Measurements from ENCODE around the gene PSME2. TPM values are rescaled to one million over a fixed set of nuclear protein-coding genes. Genes with fewer than 3 reads are reported as not detected.

Gene PSME2
- total and polyA plus RNA-seq, 2 of the 13 experiments (the other 11 are each of a cell fraction or from before 2014, with no cell fraction given), result 332 to 716 TPM

DNA sequence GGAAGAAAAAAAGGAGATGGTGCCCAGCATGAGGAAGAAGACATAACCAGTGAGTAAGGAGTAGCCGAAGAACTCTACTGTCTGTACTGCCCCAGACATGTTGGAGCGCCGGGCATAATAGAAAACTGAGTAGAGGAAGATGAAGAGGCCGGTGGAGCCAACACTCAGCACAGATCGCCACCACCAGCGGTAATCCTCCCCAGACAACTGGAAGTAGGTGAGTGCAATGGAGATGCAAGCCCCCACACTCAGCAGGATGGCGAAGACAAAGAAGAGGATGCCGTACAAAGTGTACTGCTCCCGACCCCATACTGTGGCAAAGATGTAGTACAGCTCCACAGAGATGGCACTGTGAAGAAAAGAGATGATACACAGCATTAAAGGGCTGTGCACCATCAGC is 43.0 kb upstream of the PSME2 start:
- Histone ChIP-seq H3K9ac (ENCODE audit: insufficient read depth, low read depth, low read length) (peak overlapping the region; percentile 84), H3K27me3 (ENCODE audit: control insufficient read depth in 1 of 2, insufficient read depth in 2 of 2, low read length in 2 of 2) (no peaks in the 10 kb centered on the region), H3K79me2 (ENCODE audit: insufficient read depth, low read length) (peaks cover 30% of the 10 kb centered on the region), H3K9me3 (ENCODE audit: low read length) (no peaks in the 10 kb centered on the region), H3K27ac (ENCODE audit: extremely low read length, insufficient read depth, low read length) (peak overlapping the region; percentile 37), H4K20me1 (ENCODE audit: insufficient read depth, low read length) (no peaks in the 10 kb centered on the region), H3K36me3 (replicated peaks in 1 of 2; ENCODE audit: control insufficient read depth in 1 of 2, insufficient read depth in 2 of 2, low read length in 2 of 2) (peaks cover 50 to 61% of the 10 kb centered on the region in 2 experiments), H3K4me3 (replicated peaks in 1 of 3; ENCODE audit: insufficient read depth in 1 of 3, low read depth in 2 of 3, low read length in 3 of 3) (peak overlapping the region in 1 of 3 experiments; percentile 92; a peak in 2 of 6 replicates), H2AFZ (ENCODE audit: low read length) (no peak overlapping the region), H3K4me1 (ENCODE audit: insufficient read depth, low read length) (peaks cover 50% of the 10 kb centered on the region), H3K4me2 (ENCODE audit: low read depth, low read length) (peak overlapping the region; percentile 96)
- intact Hi-C loops (cut with micrococcal nuclease; ENCODE audit: unreplicated experiment), result loop anchor here (2.0 kb wide), 3 partner anchors 43 to 75 kb away; partner anchors contain the start of genes DCAF11, GMPR2, NEDD8 and NRL
- 96% methylated on average over 9 of the region's 9 CpGs for WGBS (ENCODE audit: low lambda C conversion rate)
- FAIRE-seq (no peak), DNase-seq (ENCODE audit: low spot score) (no peak), ATAC-seq (no peak)
- no TSS peak for BruUV-seq (replicated peaks)
- in situ Hi-C loops (cut with HindIII; ENCODE audit: extremely low pct_ligation_motif_present, low pct_unique_long_range_greater_than_20kb), result no loop called here
- TF ChIP-seq ZFP41 (CRISPR knock-in tag; IDR thresholded peaks at IDR 0.05; ENCODE audit: borderline replicate concordance) (no peak), ZNF773 (CRISPR knock-in tag; IDR thresholded peaks at IDR 0.05; ENCODE audit: borderline replicate concordance) (0 out of 2 replicates have a peak, but pooled peaks have one; percentile 19), ATAD3A (CRISPR knock-in tag; IDR thresholded peaks at IDR 0.05) (0 out of 2 replicates have a peak, but pooled peaks have one; percentile 58), NFE2L1 (CRISPR knock-in tag; IDR thresholded peaks at IDR 0.05; ENCODE audit: borderline replicate concordance) (no peak), ZNF777 (CRISPR knock-in tag; IDR thresholded peaks at IDR 0.05) (no peak), ZEB1 (IDR thresholded peaks at IDR 0.05; ENCODE audit: insufficient replicate concordance, low read depth) (no peak), ZNF138 (CRISPR knock-in tag; IDR thresholded peaks at IDR 0.05; ENCODE audit: low read depth) (no peak), KLF15 (CRISPR knock-in tag; IDR thresholded peaks at IDR 0.05; ENCODE audit: borderline replicate concordance) (peak; percentile 48; the same call in 1 of the 2 replicates), TCF12 (IDR thresholded peaks at IDR 0.05) (no peak), TCF12 (CRISPR knock-in tag; IDR thresholded peaks at IDR 0.05) (no peak)
- TF ChIP-seq, protein P1, sequence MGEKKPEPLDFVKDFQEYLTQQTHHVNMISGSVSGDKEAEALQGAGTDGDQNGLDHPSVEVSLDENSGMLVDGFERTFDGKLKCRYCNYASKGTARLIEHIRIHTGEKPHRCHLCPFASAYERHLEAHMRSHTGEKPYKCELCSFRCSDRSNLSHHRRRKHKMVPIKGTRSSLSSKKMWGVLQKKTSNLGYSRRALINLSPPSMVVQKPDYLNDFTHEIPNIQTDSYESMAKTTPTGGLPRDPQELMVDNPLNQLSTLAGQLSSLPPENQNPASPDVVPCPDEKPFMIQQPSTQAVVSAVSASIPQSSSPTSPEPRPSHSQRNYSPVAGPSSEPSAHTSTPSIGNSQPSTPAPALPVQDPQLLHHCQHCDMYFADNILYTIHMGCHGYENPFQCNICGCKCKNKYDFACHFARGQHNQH (CRISPR knock-in tag; IDR thresholded peaks at IDR 0.05), result no peak
- TF ChIP-seq, protein P2, sequence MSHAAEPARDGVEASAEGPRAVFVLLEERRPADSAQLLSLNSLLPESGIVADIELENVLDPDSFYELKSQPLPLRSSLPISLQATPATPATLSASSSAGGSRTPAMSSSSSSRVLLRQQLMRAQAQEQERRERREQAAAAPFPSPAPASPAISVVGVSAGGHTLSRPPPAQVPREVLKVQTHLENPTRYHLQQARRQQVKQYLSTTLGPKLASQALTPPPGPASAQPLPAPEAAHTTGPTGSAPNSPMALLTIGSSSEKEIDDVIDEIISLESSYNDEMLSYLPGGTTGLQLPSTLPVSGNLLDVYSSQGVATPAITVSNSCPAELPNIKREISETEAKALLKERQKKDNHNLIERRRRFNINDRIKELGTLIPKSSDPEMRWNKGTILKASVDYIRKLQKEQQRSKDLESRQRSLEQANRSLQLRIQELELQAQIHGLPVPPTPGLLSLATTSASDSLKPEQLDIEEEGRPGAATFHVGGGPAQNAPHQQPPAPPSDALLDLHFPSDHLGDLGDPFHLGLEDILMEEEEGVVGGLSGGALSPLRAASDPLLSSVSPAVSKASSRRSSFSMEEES (CRISPR knock-in tag; IDR thresholded peaks at IDR 0.05), result no peak
- TF ChIP-seq, protein P3, sequence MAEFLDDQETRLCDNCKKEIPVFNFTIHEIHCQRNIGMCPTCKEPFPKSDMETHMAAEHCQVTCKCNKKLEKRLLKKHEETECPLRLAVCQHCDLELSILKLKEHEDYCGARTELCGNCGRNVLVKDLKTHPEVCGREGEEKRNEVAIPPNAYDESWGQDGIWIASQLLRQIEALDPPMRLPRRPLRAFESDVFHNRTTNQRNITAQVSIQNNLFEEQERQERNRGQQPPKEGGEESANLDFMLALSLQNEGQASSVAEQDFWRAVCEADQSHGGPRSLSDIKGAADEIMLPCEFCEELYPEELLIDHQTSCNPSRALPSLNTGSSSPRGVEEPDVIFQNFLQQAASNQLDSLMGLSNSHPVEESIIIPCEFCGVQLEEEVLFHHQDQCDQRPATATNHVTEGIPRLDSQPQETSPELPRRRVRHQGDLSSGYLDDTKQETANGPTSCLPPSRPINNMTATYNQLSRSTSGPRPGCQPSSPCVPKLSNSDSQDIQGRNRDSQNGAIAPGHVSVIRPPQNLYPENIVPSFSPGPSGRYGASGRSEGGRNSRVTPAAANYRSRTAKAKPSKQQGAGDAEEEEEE (CRISPR knock-in tag; IDR thresholded peaks at IDR 0.05; ENCODE audit: borderline replicate concordance), result no peak
- ChIA-PET POLR2A (interaction anchor here (0.8 to 6.4 kb wide), 34 partner anchors 9 to 1095 kb away, joined by 3 to 65 read pairs (median 6); partner anchors contain the start of genes ACIN1, C14orf119, CHMP4A and CIDEB), CTCF (ENCODE audit: low intra/inter-chr PET ratio, low total read pairs) (no interaction called here)
